ENCODE data around the gene DACT3. TPM values are rescaled to one million over a fixed set of nuclear protein-coding genes. Genes with fewer than 3 reads are reported as not detected.
A peak's percentile ranks its signal among the peaks of the same experiment; 100 is the strongest.

The DACT3 gene
- total RNA-seq, 1 donor from 2014 or later, result 0.75 TPM

DNA sequence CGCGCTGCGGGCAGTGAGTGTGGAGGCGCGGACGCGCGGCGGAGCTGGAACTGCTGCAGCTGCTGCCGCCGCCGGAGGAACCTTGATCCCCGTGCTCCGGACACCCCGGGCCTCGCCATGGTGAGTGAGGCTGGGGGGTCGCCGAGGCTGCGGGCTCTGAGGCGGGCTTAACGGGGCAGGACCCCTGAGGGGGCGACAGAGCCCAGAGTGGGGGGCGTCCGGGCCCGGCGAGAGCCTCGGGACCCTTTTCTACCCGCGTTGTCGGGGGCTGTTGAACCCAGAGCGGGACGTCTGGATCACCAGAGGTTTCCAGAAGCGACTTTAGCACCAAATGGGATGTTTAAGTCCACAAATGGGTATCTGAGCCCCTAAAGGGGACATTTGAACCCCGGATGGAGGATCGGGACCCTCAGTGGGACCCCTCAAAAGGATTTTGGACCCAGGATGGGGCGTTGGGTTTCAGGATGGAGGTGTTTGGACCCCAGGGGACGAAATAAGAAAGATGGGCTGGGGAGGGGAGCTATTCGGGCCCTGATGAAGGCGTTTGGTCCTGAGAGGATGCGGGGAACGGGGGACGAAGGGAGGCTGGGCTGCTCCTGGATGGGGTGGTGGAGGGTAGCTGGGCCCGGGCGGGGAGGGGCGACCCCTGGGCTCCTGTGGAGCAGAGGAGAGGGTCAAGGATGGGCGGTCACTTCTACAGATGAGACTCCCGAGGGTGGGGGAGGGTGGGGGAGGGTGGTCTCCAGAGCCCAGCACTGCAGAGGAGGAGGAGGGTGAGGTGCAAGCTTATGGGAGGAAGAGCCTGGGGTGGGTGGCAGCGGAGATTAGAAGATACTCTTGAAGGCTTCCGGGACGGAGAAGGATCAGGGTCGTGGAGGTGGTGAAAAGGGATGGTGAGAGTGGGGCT lies 59.4 kb downstream of the DACT3 start, which contains the start of gene CALM3:
CALM3 (plus strand) TSS at position 13 of the 907 bp plus-strand sequence; CDS start at position 118, 105 bp downstream.
- Histone ChIP-seq H2AFZ (replicated peaks) (peak within 1 kb of the TSS; percentile 100), H3K9me3 (ENCODE audit: low read depth) (no peaks in the 10 kb centered on the region), H4K20me1 (ENCODE audit: low read depth) (peaks cover 47% of the 10 kb centered on the region), H3K4me2 (peak within 1 kb of the TSS; percentile 89), H3K36me3 (no peaks in the 10 kb centered on the region), H3K4me3 (peak within 1 kb of the TSS; percentile 100), H3K4me1 (peaks cover 27% of the 10 kb centered on the region), H3K27ac (peak within 1 kb of the TSS; percentile 100), H3K27me3 (no peaks in the 10 kb centered on the region), H3F3A (ENCODE audit: low read depth) (peaks cover 15% of the 10 kb centered on the region), H3K9ac (peak within 1 kb of the TSS; percentile 100), H3K79me2 (ENCODE audit: low read depth) (peaks cover 54% of the 10 kb centered on the region)
- TF ChIP-seq, protein P1, sequence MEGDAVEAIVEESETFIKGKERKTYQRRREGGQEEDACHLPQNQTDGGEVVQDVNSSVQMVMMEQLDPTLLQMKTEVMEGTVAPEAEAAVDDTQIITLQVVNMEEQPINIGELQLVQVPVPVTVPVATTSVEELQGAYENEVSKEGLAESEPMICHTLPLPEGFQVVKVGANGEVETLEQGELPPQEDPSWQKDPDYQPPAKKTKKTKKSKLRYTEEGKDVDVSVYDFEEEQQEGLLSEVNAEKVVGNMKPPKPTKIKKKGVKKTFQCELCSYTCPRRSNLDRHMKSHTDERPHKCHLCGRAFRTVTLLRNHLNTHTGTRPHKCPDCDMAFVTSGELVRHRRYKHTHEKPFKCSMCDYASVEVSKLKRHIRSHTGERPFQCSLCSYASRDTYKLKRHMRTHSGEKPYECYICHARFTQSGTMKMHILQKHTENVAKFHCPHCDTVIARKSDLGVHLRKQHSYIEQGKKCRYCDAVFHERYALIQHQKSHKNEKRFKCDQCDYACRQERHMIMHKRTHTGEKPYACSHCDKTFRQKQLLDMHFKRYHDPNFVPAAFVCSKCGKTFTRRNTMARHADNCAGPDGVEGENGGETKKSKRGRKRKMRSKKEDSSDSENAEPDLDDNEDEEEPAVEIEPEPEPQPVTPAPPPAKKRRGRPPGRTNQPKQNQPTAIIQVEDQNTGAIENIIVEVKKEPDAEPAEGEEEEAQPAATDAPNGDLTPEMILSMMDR (IDR thresholded peaks at IDR 0.05), result no peak
- TF ChIP-seq EZH2 (IDR thresholded peaks at IDR 0.05) (no peak), EZH2phosphoT487 (IDR thresholded peaks at IDR 0.05) (no peak)
- H3K36me3 Mint-ChIP-seq, result peaks cover 12% of the 10 kb centered on the region
- peaks cover 12% of the 10 kb centered on the region for H3K27me3 Mint-ChIP-seq (ENCODE audit: insufficient read depth, low read depth)
- peaks cover 20% of the 10 kb centered on the region for H3K9me3 Mint-ChIP-seq
- H3K4me3 Mint-ChIP-seq, result peak within 1 kb of the TSS; percentile 98
- DNase-seq (ENCODE audit: low spot score), result peak; percentile 39
- H3K27ac Mint-ChIP-seq, result peak within 1 kb of the TSS; percentile 100
- H3K4me1 Mint-ChIP-seq, result peaks cover 18% of the 10 kb centered on the region

DNA sequence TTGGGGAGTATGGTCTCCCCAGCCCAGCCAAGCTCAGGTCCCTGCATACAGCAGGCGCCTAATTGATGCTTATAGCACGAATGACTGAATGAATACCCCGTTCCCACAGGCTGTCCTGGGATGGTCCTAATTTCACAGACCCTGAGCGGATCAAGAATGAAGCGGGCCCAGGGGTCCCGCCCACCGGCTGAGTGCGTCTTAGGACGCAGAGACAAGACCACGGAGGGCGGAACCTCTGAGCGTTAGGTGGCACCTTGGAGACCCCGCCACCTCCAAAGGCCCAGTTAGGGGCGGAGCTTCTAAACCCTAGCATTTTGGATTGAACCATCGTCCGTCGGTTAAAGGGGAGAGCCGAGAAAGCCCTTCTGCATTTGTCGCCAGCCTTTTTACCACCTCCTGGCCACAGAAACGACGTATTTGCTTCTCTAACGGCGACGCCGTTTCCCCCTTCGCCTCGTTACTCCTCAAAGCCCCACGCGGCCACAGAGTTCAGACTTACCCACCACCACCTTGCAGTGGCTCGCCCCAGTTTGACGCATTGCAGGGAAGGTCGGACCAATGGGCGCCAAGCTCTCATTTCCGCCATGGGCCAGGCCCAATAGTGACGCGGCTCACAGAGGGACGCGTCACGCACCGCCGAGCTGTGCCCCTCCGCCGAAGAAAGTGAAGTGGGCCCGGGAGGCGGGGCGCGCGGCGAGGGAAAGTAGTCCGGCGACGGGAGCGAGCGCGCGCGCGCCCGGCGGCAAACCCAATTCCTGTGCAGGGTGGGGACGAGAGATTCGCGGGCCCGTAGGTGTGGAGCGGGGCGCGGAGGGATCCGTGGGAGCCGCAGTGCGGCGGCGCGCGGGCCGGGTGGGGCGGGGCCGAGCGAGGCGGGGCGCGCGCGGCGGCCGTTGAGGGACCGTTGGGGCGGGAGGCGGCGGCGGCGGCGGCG lies 60.3 kb downstream of the DACT3 start:
- DNase-seq (ENCODE audit: low spot score), result peak; percentile 99
- Mint-ChIP-seq H3K4me1 (peaks cover 18% of the 10 kb centered on the region), H3K4me3 (peak overlapping the region; percentile 98), H3K27me3 (ENCODE audit: insufficient read depth, low read depth) (peaks cover 12% of the 10 kb centered on the region), H3K27ac (peak overlapping the region; percentile 100), H3K9me3 (peaks cover 20% of the 10 kb centered on the region), H3K36me3 (peaks cover 6% of the 10 kb centered on the region)
- Histone ChIP-seq H3K9ac (peak overlapping the region; percentile 100), H3K4me1 (peaks cover 27% of the 10 kb centered on the region), H3F3A (ENCODE audit: low read depth) (peaks cover 15% of the 10 kb centered on the region), H3K4me2 (peak overlapping the region; percentile 75), H2AFZ (replicated peaks) (peak overlapping the region; percentile 100), H3K9me3 (ENCODE audit: low read depth) (no peaks in the 10 kb centered on the region), H3K27me3 (no peaks in the 10 kb centered on the region), H3K36me3 (no peaks in the 10 kb centered on the region), H3K4me3 (peak overlapping the region; percentile 100), H3K79me2 (ENCODE audit: low read depth) (peaks cover 44% of the 10 kb centered on the region), H3K27ac (peak overlapping the region; percentile 100), H4K20me1 (ENCODE audit: low read depth) (peaks cover 38% of the 10 kb centered on the region)
- TF ChIP-seq EZH2phosphoT487 (IDR thresholded peaks at IDR 0.05) (no peak), EZH2 (IDR thresholded peaks at IDR 0.05) (no peak)
- TF ChIP-seq, protein P1 (IDR thresholded peaks at IDR 0.05), result no peak

DNA sequence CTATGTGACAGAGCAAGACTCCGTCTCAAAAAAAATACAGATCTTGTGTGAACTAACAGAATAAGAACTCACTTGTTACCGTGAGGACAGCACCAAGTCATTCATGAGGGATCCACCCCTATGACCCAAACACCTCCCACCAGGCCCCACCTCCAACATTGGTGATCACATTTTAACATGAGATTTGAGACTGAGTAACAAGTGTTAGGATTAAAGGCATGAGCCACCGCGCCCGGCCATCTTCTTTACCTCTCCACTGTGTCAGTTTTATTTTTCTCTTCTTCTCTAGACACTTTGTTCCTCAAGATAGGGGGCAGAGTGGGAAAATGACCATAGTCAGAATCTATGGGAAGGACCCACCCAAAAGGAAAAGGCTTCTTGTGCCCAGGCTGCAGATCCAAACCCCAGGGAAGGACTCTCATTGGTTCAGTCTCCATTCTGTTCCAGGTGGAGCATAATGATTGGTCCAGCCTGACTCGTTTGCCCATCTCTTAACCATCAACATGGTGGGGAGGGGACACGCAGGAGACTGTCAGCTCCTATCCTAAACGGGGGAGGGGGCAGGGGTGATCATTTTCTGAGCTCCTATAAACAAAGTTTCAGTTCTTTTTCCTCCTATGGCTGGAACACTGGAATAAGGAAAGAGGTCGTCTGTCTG lies 61.1 kb downstream of the DACT3 start:
- peak overlapping the region; percentile 98 for H3K4me3 Mint-ChIP-seq

More for the DNA sequence above, 61.1 kb downstream of the DACT3 start:
- Histone ChIP-seq H3K4me3 (peak overlapping the region; percentile 100), H3K27ac (no peak overlapping the region), H3K79me2 (ENCODE audit: low read depth) (peaks cover 36% of the 10 kb centered on the region), H3K4me1 (peaks cover 25% of the 10 kb centered on the region), H3K27me3 (no peaks in the 10 kb centered on the region), H4K20me1 (ENCODE audit: low read depth) (peaks cover 29% of the 10 kb centered on the region), H3K36me3 (no peaks in the 10 kb centered on the region), H3K9me3 (ENCODE audit: low read depth) (no peaks in the 10 kb centered on the region), H3F3A (ENCODE audit: low read depth) (peaks cover 15% of the 10 kb centered on the region), H2AFZ (replicated peaks) (peak overlapping the region; percentile 100), H3K9ac (no peak overlapping the region), H3K4me2 (peak overlapping the region; percentile 75)
- H3K4me1 Mint-ChIP-seq, result peaks cover 18% of the 10 kb centered on the region
- H3K36me3 Mint-ChIP-seq, result peaks cover 5% of the 10 kb centered on the region
- no peak for DNase-seq (ENCODE audit: low spot score)
- peaks cover 24% of the 10 kb centered on the region for H3K9me3 Mint-ChIP-seq
- TF ChIP-seq EZH2phosphoT487 (IDR thresholded peaks at IDR 0.05) (no peak), EZH2 (IDR thresholded peaks at IDR 0.05) (no peak)
- TF ChIP-seq, protein P1 (IDR thresholded peaks at IDR 0.05), result no peak
- H3K27me3 Mint-ChIP-seq (ENCODE audit: insufficient read depth, low read depth), result peaks cover 12% of the 10 kb centered on the region
- H3K27ac Mint-ChIP-seq, result peak overlapping the region; percentile 100

All from neural progenitor cell (in vitro differentiated cells).